Subcutaneous abdominal adipose tissue (tissue), 5 donors: Measurements from ENCODE around the gene RNASE9.
"Not testable (repeated sequence)": the region's sequence is repeated elsewhere in the genome, so short reads cannot be mapped to it uniquely, and the experiment has no call there.

Source experiments
- H3K27ac ChIP-seq: one replicate; pipeline ENCODE4 v1.7.0; 2013; ENCODE audit warnings: low read depth, mild to moderate bottlenecking, inconsistent platforms, low read length, moderate library complexity
- H3K27me3 ChIP-seq, 5 donors: one replicate each; pipeline ENCODE4 v1.7.0; 2013; ENCODE audit warnings: low read length in 5 of 5, inconsistent platforms in 1 of 5; ENCODE audit not compliant: control insufficient read depth in 5 of 5, insufficient read depth in 4 of 5
- H3K36me3 ChIP-seq, 5 donors: one replicate each; pipeline ENCODE4 v1.7.0; 2013; ENCODE audit warnings: low read length in 5 of 5; ENCODE audit not compliant: control insufficient read depth in 5 of 5, insufficient read depth in 5 of 5
- H3K4me1 ChIP-seq, 5 donors: one replicate each; pipeline ENCODE4 v1.7.0; 2013; ENCODE audit warnings: low read length in 5 of 5, mild to moderate bottlenecking in 3 of 5, moderate library complexity in 1 of 5; ENCODE audit not compliant: control insufficient read depth in 5 of 5, insufficient read depth in 5 of 5
- H3K4me3 ChIP-seq, 5 donors: one replicate each; pipeline ENCODE4 v1.7.0; 2013; ENCODE audit warnings: low read length in 5 of 5, low read depth in 1 of 5
- H3K9ac ChIP-seq, 5 donors: one replicate each; pipeline ENCODE4 v1.7.0; 2013; ENCODE audit warnings: low read length in 5 of 5, mild to moderate bottlenecking in 4 of 5, moderate library complexity in 3 of 5
- H3K9me3 ChIP-seq, 5 donors: one replicate each; pipeline ENCODE4 v1.7.0; 2013; ENCODE audit warnings: low read length in 5 of 5; ENCODE audit not compliant: control insufficient read depth in 5 of 5
- donor health status: healthy.
- donor health status: healthy.
- donor health status: healthy.
- donor health status: healthy.
- donor health status: healthy.

The RNASE9 gene

DNA sequence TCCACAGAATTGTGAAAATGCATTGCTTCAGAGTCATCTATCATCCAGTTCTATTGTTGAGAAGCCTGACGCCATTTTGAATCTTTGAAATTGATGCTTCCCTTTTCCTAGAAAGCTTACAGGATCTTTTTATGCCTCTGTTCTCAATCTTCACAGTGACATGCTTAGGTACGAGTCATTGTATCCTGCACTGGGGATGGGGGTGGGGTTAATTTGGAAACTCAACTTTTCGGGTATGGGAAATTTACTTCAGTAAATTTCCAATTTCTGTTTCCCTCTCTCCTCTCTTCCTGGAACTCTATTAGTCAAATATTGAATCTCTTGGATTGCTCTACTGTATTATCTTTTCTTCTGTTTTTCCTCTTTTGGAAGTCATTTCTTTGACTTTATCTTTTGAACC lies 31.0 kb downstream of the RNASE9 start:
- no peaks in the 10 kb centered on the region for H3K27me3 ChIP-seq
- peaks cover 0 to 6% (median 0%) of the 10 kb centered on the region in 5 donors for H3K4me1 ChIP-seq
- H3K27ac ChIP-seq: no peak overlapping the region
- H3K9ac ChIP-seq: no peak overlapping the region
- H3K9me3 ChIP-seq: no peaks in the 10 kb centered on the region
- H3K36me3 ChIP-seq: no peaks in the 10 kb centered on the region
- no peak overlapping the region for H3K4me3 ChIP-seq

DNA sequence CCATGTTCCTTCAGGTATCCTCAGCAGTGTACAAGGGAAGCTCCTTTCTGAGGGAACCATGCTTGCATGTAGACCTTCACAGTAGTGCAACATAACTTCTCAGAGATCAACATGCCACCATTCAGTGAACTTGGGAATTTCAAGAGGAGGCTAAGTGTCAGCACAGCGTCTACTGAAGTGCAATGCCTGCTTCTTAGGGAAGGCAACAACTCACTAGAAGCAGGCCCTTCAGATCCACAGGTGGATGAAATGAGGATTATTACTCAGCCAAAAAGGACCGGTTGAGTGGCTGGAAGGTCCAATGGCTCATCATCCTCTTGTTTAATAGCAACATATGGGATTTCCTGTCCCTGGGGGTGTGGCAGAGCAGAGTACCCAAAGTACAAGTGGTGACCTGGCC lies 36.8 kb downstream of the RNASE9 start:
- Histone ChIP-seq H3K27ac (no peak overlapping the region), H3K9ac (no peak overlapping the region), H3K4me3 (no peak overlapping the region), H3K36me3 (no peaks in the 10 kb centered on the region), H3K9me3 (peaks cover 0 to 6% (median 2%) of the 10 kb centered on the region in 5 donors), H3K4me1 (no peaks in the 10 kb centered on the region), H3K27me3 (no peaks in the 10 kb centered on the region)

DNA sequence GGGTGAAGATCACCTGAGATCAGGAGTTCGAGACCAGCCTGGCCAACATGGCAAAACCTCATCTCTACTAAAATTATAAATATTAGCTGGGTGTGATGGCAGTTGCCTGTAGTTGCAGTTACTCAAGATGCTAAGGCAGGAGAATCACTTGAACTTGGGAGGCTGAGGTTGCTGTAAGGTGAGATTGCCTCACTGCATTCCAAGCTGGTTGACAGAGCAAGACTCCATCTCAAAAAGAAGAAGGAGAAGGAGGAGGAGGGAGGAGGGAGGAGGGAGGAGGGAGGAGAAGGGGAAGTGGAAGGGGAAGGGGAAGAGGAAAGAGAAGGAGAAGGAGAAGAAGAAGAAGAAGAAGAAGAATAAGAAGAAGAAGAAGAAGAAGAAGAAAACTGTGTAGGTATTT lies 38.5 kb downstream of the RNASE9 start:
- H3K9me3 ChIP-seq: peaks cover 0 to 6% (median 2%) of the 10 kb centered on the region in 5 donors
- H3K27me3 ChIP-seq: no peaks in the 10 kb centered on the region
- H3K27ac ChIP-seq: no peak overlapping the region
- H3K4me1 ChIP-seq: no peaks in the 10 kb centered on the region
- H3K9ac ChIP-seq: no peak overlapping the region
- no peak overlapping the region for H3K4me3 ChIP-seq
- H3K36me3 ChIP-seq: no peaks in the 10 kb centered on the region

DNA sequence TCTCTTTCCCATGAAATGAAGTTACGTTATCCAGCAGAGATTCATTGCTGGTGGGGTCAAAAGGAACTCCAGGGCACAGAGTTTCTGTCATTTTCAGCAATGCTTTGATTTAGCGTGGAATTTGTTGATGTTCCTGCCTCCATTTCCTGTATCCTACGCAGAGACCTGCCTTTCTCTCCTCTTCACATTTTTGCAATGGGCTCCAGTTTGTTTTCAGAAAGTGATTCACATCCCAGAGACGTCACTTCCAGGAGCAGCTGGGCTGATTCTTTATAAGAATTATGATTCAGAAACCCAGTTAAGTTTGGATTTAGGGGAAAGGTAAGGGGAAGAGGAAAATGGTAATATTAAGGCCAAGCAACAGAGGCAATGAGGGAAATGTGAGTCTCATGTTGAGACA lies 43.9 kb downstream of the RNASE9 start:
- no peaks in the 10 kb centered on the region for H3K36me3 ChIP-seq
- H3K4me3 ChIP-seq: no peak overlapping the region
- H3K27ac ChIP-seq: no peak overlapping the region
- H3K9me3 ChIP-seq: peaks cover 0 to 6% (median 2%) of the 10 kb centered on the region in 5 donors
- H3K27me3 ChIP-seq: no peaks in the 10 kb centered on the region
- peaks cover 0 to 5% (median 0%) of the 10 kb centered on the region in 5 donors for H3K4me1 ChIP-seq
- no peak overlapping the region for H3K9ac ChIP-seq

DNA sequence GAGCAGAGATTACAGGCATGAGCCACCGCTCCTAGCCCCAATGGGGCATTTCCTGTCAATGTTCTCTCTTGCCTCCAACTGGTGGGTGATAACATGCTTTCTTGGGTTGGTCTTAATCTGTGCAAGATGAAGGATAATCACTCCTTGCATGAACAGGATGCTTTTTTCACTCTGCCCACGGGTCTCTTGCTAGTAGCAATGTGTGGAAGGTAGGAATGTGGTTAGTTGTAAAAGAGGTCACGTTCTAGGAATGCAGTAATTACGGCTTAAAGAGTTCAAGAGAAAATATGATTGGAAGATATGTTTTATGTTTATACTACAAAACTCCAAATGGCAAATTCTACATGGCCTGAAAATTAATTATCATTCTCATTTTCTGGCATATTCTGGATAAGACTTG lies 45.0 kb downstream of the RNASE9 start:
- no peaks in the 10 kb centered on the region for H3K27me3 ChIP-seq
- no peak overlapping the region for H3K9ac ChIP-seq
- H3K4me3 ChIP-seq: no peak overlapping the region
- peaks cover 0 to 5% (median 0%) of the 10 kb centered on the region in 5 donors for H3K4me1 ChIP-seq
- no peak overlapping the region for H3K27ac ChIP-seq
- peaks cover 0 to 6% (median 2%) of the 10 kb centered on the region in 5 donors for H3K9me3 ChIP-seq
- no peaks in the 10 kb centered on the region for H3K36me3 ChIP-seq

DNA sequence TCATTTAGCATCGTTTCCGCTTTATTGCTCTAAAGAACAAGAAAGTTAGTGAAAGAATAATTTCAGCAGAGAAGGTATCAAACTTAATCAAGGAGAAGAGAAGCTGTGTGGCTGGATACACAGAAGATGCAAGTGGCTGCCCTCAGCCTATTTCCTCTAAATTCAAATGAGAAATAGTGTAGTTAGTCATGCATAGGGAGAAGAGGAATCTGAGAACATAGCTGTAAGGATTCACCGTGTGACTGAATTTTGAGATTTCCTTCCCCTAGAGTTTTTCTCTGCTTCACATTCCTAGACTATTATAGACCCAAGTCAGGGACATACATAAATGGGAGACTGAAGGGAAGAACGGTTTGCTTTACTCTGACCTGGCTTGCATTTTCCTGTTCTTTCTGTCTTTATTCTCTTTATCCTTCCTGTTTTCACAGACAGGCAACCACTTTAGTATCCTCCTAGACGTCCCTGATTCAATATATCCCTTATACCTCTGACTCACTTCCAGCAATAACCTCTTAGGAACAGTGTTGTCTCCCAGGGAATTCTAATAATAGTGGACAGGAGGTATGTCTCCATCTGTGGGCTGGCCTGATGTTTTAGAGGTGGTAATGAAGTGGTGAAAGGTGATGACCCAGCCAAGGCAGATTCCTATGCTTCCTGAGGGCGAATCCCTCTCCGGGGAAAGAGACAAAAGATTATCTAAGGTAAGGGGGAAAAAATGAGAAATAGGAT lies 48.5 kb downstream of the RNASE9 start:
- Histone ChIP-seq H3K4me3 (no peak overlapping the region), H3K4me1 (peaks cover 0 to 5% (median 0%) of the 10 kb centered on the region in 5 donors)

DNA sequence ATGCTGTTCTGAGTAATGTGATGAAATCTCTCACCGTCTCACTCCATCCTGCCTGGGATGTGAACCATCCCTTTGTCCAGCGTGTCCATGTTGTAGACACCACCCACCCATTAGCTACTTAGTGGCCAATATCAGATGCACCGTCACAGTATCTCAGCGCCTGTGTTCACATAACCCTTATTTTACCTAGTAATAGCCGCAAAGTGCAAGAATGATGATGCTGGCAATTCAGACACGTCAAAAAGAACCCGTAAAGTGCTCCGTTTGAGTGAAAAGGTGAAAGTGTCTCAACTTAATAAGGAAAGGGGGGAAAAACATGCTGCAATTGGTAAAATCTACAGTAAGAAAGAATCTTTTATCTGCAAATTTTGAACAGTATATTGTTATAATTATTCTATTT lies 52.5 kb downstream of the RNASE9 start:
- Histone ChIP-seq H3K27ac (no peak overlapping the region), H3K27me3 (peaks cover 0 to 3% (median 0%) of the 10 kb centered on the region in 5 donors), H3K36me3 (no peaks in the 10 kb centered on the region), H3K9me3 (no peaks in the 10 kb centered on the region), H3K4me3 (no peak overlapping the region), H3K9ac (no peak overlapping the region), H3K4me1 (peaks cover 0 to 6% (median 0%) of the 10 kb centered on the region in 5 donors)

More for the DNA sequence above, 48.5 kb downstream of the RNASE9 start:
- Histone ChIP-seq H3K27ac (no peak overlapping the region), H3K36me3 (no peaks in the 10 kb centered on the region), H3K9ac (no peak overlapping the region), H3K27me3 (peaks cover 0 to 3% (median 0%) of the 10 kb centered on the region in 5 donors), H3K9me3 (no peaks in the 10 kb centered on the region)

DNA sequence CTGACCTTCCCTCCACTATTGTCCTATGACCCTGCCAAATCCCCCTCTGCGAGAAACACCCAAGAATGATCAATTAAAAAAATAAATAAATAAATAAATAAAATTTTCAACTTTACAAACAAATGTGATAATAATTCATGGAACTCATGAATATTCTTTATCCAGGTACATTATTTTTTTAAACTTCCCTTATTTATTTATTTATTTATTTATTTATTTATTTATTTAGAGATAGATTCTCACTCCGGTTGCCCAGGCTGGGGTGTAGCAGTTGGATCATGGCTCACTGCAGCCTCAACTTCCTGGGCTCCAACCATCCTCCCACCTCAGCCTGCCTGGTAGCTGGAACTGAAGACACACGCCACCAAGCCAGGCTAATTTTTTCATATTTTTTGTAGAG lies 53.3 kb downstream of the RNASE9 start:
- not testable (repeated sequence) for H3K9ac ChIP-seq, H3K4me1 ChIP-seq, H3K36me3 ChIP-seq, H3K27me3 ChIP-seq, H3K4me3 ChIP-seq, H3K27ac ChIP-seq, H3K9me3 ChIP-seq

DNA sequence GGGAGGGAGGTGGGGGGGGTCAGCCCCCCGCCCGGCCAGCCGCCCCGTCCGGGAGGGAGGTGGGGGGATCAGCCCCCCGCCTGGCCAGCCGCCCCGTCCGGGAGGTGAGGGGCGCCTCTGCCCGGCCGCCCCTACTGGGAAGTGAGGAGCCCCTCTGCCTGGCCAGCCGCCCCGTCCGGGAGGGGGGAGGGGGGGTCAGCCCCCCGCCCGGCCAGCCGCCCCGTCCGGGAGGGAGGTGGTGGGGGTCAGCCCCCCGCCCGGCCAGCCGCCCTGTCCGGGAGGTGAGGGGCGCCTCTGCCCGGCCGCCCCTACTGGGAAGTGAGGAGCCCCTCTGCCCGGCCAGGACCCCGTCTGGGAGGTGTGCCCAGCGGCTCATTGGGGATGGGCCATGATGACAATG lies 54.1 kb downstream of the RNASE9 start:
- H3K9me3 ChIP-seq, H3K27ac ChIP-seq, H3K36me3 ChIP-seq, H3K4me1 ChIP-seq, H3K27me3 ChIP-seq, H3K4me3 ChIP-seq, H3K9ac ChIP-seq: not testable (repeated sequence)

DNA sequence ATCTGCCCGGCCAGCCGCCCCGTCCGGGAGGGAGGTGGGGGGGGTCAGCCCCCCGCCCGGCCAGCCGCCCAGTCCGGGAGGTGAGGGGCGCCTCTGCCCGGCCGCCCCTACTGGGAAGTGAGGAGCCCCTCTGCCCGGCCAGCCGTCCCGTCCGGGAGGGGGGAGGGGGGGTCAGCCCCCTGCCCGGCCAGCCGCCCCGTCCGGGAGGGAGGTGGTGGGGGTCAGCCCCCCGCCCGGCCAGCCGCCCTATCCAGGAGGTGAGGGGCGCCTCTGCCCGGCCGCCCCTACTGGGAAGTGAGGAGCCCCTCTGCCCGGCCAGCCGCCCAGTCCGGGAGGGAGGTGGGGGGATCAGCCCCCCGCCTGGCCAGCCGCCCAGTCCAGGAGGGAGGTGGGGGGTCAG lies 54.6 kb downstream of the RNASE9 start:
- H3K36me3 ChIP-seq, H3K9me3 ChIP-seq, H3K27ac ChIP-seq, H3K4me1 ChIP-seq, H3K9ac ChIP-seq, H3K4me3 ChIP-seq, H3K27me3 ChIP-seq: not testable (repeated sequence)
